Stimulated activated CD4-positive, alpha-beta T cell treated with anti-CD3 and anti-CD28 coated beads, TNF-alpha, amount 100 ng/mL, for 4 hours (primary cell): ENCODE data around the gene KANK4.

ENCODE experiments used
- DNase-seq, 3 experiments: peaks; one replicate each; pipeline ENCODE4 v3.0.0-alpha.2; 2020; ENCODE audit warnings: low read depth in 3 of 3

Gene KANK4

GRCh38 chr1:62318756-62319544 is at the start of gene KANK4:
Gene KANK4, minus strand, starts transcription at chr1:62319434. Its CDS starts 37,870 bp downstream, at chr1:62281564.
- no peak for DNase-seq

GRCh38 chr1:62368989-62369388 is 49.8 kb upstream of the KANK4 start:
- no peak for DNase-seq

GRCh38 chr1:62367005-62367557 is 47.8 kb upstream of the KANK4 start:
- no peak for DNase-seq

DNA sequence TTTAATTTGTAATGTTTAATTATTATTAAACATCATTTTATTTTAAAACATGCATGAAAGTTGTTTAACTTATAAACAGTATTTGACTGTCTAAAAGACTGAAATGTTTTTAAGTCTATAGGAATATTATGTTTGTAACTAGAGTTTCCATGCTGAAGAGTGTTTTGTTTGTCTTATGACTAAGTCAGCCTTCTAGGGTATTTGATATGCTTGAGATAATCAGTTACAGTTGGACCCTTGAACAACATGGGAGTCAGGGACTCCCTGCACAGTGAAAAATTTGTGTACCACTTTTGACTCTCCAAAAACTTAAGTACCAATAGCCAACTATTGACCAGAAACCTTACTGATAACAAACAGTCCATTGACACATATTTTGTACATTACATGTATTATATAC is 45.5 kb upstream of the KANK4 start:
- no peak for DNase-seq

GRCh38 chr1:62362926-62363325 is 43.7 kb upstream of the KANK4 start:
- DNase-seq = no peak

- DNase-seq = no peak
These were observed 43.1 kb upstream of the KANK4 start for GRCh38 chr1:62362061-62362917.

GRCh38 chr1:62361431-62361830 is 42.2 kb upstream of the KANK4 start:
- no peak for DNase-seq

GRCh38 chr1:62358665-62359373 is 39.6 kb upstream of the KANK4 start:
- no peak for DNase-seq

DNA sequence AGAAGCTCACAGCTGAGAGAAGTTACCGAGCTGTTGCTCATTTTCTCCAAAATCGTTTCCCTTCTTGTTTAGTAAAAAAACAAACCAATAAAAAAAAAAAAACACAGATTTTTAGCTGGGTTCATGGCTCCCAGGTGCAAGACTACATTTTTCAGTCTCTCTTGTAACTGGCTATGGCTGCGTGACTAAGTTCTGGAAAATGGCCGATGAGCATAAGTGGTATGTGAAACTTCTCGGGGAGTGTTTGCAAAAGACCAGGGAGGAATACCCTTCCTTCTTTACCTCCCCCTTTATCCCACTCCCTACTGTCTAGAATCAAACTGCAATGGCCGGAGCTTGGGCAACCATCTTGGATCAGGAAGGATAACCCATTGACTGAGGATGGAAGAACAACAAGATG is 38.7 kb upstream of the KANK4 start:
- DNase-seq = no peak

DNA sequence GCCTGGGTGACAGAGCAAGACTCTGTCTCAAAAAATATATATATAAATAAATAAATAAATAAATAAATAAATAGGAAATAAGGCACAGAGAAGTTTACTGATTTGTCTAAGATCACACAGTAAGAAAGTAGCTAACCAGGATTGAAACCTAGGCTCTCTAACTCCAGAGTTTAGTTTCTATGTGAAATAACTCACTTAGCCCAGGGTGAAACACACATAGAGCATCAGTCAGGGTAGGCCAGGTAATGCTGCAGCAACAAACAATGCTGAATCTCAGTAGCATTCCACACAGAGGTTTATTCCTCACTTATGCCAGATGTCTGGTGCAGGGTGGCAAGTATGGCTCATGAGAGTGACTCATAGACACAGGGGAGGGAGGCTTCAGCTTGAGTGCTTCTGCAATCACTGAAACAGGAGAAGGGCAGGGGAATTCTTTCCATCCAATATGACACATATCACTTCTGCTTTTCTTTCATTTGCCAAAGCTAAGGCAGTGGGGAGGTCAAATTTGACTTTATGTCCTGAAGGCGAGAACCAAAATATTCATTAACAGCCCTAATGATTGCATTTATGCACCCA is 37.1 kb upstream of the KANK4 start:
- no peak for DNase-seq

- DNase-seq = no peak
These were observed 35.9 kb upstream of the KANK4 start for GRCh38 chr1:62355095-62355494.

DNA sequence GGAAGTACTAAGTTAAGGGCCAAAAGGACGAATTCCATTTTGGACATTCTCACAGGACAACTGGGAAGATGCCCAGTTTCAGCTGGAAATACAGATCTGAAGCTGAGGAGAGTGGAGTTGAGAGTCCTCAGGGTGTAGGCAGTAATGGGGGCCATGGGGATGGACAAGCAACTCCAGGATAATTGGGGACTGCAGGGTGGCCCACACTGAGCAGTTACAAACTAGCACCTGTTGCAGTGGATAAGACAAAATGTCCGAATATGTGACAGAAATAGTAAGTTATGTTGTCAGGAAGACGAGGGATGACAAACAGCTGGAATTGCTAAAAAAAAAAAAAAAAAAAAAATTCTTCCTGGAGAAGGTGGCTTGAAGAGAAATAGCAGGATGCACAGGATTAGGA is 34.6 kb upstream of the KANK4 start:
- no peak for DNase-seq

DNA sequence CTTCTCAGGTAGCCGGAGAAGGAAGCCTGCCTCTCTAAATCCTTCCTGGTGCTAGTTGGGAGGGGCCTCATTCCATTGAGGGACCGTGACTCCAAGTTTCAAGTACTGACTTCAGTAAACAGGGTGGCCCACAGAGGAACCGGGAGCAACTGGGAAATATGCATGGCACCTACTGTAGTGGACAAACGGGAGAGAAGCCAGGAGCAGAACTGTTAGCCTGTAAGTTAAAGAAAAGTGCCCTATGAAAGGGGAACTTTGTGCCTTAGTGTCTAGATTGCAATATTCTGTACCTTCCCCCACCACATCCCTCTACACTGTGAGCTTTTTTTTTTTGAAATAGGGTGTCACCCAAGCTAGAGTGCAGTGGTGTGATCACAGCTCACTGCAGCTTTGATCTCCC is 33.2 kb upstream of the KANK4 start:
- no peak for DNase-seq

- DNase-seq = no peak
These were observed 30.4 kb upstream of the KANK4 start for GRCh38 chr1:62349470-62350233.

DNA sequence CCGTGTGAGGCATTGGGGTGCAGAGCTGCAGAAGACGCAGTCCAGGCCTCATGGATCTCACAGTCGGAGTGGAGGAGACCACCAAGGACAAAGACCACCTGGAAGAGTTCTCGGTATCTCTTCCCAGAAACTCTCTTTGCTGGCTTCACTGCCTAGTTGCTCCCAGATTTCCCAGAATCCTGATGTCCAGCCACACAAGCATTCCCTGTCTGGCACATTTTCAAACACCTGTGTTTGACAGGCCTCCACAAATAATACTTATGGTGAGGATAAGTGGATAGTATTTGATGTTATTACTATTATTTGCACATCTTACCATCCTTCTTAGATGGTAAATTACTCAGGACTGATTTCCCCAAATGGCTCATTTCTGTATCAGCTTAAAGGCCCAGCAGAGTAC is 27.7 kb upstream of the KANK4 start:
- no peak for DNase-seq

GRCh38 chr1:62343911-62344310 is 24.7 kb upstream of the KANK4 start:
- DNase-seq = no peak

- no peak for DNase-seq
These were observed 23.0 kb upstream of the KANK4 start for GRCh38 chr1:62342270-62342669.

- no peak for DNase-seq
These were observed 22.4 kb upstream of the KANK4 start for GRCh38 chr1:62341615-62342014.

- DNase-seq = no peak
These were observed 21.9 kb upstream of the KANK4 start for GRCh38 chr1:62341089-62341488.

- DNase-seq = no peak
These were observed 18.7 kb upstream of the KANK4 start for GRCh38 chr1:62337706-62338631.
